ENCODE measurements around the gene SYNRG. TPM values are rescaled to one million over a fixed set of nuclear protein-coding genes. Genes with fewer than 3 reads are reported as not detected.

Gene SYNRG
- total RNA-seq, 1 donor from 2014 or later, result 10.4 TPM

DNA sequence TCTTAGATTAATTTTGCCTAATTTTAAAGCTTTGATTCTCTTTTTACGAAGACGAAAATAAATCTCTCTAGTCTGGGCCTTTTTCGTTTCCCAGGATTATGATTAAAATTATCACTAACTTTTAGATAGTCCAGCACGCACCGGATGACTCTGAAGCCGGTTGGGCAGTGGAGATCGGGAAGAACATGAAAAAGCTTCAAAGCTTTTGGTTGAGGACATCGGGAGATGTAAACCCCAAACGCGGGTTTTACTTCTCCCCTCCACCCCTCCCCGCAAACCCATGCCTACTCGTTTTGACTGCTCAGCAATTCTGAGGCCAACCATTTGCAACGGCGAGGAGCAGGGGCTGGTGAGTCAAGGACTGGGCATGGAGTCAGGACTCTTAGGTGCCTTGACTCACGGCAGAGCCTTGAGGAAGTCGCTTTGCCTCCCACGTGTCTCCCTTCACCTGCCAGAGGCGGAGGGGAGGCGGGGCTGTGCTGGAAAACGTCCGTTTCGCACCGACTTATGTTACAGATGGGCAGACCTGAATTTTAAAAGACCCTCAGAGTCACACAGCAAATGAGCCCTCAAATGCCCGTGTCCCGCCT is 120.5 kb downstream of the SYNRG start:
- TF ChIP-seq, protein P1, sequence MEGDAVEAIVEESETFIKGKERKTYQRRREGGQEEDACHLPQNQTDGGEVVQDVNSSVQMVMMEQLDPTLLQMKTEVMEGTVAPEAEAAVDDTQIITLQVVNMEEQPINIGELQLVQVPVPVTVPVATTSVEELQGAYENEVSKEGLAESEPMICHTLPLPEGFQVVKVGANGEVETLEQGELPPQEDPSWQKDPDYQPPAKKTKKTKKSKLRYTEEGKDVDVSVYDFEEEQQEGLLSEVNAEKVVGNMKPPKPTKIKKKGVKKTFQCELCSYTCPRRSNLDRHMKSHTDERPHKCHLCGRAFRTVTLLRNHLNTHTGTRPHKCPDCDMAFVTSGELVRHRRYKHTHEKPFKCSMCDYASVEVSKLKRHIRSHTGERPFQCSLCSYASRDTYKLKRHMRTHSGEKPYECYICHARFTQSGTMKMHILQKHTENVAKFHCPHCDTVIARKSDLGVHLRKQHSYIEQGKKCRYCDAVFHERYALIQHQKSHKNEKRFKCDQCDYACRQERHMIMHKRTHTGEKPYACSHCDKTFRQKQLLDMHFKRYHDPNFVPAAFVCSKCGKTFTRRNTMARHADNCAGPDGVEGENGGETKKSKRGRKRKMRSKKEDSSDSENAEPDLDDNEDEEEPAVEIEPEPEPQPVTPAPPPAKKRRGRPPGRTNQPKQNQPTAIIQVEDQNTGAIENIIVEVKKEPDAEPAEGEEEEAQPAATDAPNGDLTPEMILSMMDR (conservative IDR thresholded peaks at IDR 0.05; ENCODE audit: low read depth, low read length), result no peak
- peak; percentile 86 for DNase-seq (ENCODE audit: low read depth)
- peak overlapping the region; percentile 81 for H3K4me3 ChIP-seq (ENCODE audit: low read depth, low read length)

DNA sequence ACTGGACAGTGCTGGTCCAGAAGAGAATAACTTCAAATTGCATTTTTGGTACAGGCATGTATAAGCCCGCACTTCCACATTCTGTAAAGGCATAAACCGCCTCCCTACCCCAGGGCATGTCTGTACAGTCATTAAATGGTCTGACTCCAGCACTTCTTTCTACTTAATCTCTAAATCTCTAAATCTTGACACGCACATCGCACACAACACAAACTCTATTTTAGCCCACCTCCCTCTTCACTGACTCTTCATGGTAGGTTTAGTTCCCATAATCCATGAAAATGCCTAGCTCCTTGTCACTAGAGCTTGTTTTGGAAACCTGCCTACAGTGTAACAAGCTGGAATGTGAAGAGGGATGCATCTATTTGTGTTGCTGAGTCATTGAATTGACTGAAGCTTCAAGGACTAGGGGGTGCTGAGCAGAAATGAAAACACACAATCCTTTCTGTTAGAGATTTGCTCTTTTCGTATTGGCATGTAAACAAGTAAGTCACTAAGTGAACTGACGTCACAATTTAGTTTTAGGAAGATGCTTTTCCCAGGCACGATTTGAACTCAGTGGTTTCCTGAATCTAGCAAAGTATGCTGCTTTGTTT is 121.1 kb downstream of the SYNRG start:
- peak overlapping the region; percentile 81 for H3K4me3 ChIP-seq (ENCODE audit: low read depth, low read length)
- DNase-seq (ENCODE audit: low read depth), result peak; percentile 96
- TF ChIP-seq, protein P1 (conservative IDR thresholded peaks at IDR 0.05; ENCODE audit: low read depth, low read length), result no peak

DNA sequence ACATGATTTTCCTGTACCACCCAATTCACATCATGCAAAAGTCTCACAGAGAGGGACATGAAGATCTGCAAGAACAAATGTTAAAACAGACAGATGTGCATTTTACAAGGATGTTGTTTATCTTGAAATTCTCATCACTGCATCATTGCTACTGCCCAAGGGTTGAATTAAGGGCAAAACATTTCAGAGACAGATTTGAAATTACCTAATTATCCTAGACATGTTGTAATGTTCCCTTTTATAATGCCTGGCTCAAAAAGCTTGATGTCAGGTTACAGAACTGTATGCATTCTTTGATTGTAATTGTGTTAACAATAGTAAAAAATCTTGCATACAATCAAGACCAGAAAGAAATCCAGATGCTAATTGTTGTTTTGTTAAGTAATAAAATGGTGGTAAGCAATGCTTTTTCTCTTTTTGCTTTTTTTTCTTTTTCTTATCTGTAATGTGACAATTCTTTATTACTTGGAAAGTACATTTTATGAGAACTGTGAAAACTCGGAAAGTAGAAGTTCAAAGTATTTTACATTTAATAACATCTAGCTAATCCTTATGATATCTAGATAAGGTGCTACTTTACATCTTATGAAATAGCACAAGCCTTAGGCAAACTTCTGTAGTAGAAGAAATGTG is 123.2 kb downstream of the SYNRG start:
- H3K4me3 ChIP-seq (ENCODE audit: low read depth, low read length), result no peak overlapping the region
- no peak for DNase-seq (ENCODE audit: low read depth)
- TF ChIP-seq, protein P1 (conservative IDR thresholded peaks at IDR 0.05; ENCODE audit: low read depth, low read length), result no peak

DNA sequence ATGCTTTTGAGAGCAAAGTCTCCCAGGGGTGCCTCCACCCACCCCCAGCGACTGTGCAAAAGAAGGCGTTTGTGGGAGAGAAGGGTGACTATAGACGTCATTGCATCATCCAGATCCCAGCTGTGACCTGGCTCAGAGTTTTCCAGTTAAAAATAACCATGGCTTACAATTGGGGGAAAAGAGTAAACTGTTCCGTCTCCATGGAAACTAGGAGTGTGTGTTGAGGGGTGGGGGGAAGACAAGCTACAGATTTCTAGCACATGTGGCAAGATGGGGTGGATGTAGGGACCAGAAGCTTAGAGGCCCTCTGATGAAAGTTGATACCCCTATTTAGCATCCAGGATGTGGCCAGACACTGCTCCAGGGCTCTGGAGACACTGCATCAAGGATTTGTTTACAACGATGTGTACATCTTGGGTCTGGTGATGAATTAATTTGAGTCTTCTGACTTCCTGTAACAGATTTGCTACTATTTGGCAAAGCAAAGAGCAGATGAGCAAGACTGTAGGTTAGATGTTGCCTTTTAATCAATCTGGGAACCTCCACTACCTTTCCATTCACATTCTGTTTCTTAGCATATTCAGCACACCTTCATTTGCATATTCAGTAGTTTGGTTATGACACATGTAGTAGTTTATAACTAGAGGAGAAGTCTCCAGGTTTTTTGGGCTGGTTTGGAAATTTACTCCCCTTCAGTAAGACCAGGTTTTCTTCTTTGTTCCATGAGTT is 125.7 kb downstream of the SYNRG start:
- TF ChIP-seq, protein P1 (conservative IDR thresholded peaks at IDR 0.05; ENCODE audit: low read depth, low read length), result no peak
- DNase-seq (ENCODE audit: low read depth), result no peak
- no peak overlapping the region for H3K4me3 ChIP-seq (ENCODE audit: low read depth, low read length)

DNA sequence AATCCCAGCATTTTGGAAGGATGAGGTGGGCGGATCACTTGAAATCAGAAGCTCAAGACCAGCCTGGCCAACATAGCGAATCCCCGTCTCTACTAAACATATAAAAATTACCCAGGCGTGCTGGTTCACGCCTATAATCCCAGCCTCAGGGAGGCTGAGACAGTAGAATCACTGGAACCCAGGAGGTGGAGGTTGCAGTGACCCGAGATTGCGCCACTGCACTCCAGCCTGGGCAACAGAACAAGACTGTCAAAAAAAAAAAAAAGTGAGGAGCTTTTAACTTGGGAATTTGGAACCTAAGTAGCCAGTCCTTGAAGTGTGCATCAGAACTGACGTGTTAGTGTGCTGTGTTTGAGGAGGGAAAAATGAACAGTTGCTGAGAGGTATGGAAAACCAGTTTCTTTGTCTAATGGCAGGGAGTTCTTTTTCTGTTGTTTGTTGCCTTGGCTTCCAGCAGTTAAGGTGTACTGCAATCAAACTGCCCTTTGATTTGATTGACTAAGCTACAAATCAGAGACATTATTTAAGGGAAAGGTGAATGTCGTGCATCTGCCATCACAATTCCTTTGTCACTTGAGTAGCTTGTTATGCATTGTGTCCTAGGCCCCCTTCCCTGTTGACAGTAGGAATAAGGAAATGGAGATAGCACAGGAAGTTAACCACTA is 128.1 kb downstream of the SYNRG start:
- no peak for DNase-seq (ENCODE audit: low read depth)
- TF ChIP-seq, protein P1 (conservative IDR thresholded peaks at IDR 0.05; ENCODE audit: low read depth, low read length), result no peak
- H3K4me3 ChIP-seq (ENCODE audit: low read depth, low read length), result no peak overlapping the region

DNA sequence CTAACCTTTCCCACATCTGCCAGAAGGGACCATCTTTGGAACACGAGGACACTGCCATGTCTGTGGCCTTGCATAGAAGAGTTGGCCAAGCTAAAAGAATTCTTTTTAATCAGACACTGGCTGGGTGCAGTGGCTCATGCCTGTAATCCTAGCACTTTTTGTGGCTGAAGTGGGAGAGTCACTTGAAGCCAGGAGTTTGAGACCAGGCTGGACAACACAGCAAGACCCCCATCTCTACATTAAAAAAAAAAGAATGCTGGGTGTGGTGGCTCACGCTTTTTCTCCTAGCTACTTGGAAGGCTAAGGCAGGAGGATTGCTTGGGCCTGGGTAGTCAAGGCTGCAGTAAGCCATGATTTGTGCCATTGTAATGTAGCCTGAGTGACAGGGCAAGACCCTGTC is 128.8 kb downstream of the SYNRG start:
- DNase-seq (ENCODE audit: low read depth), result no peak
- H3K4me3 ChIP-seq (ENCODE audit: low read depth, low read length), result no peak overlapping the region
- TF ChIP-seq, protein P1 (conservative IDR thresholded peaks at IDR 0.05; ENCODE audit: low read depth, low read length), result no peak
